Activated naive CD8-positive, alpha-beta T cell treated with anti-CD3 and anti-CD28 coated beads for 36 hours (primary cell): ENCODE results near the gene NEK10. TPM values are rescaled to one million over a fixed set of nuclear protein-coding genes. Genes with fewer than 3 reads are reported as not detected.

Experiments used
- DNase-seq: peaks from one replicate; pipeline ENCODE4 v3.0.0; 2021
- H3K27ac Mint-ChIP-seq: one replicate; pipeline ENCODE4 v1.8.0; 2022; ENCODE audit warnings: mild to moderate bottlenecking, moderate library complexity, mixed read lengths
- H3K27me3 Mint-ChIP-seq: one replicate; pipeline ENCODE4 v1.8.0; 2022; ENCODE audit warnings: mild to moderate bottlenecking, mixed read lengths
- H3K36me3 Mint-ChIP-seq: one replicate; pipeline ENCODE4 v1.8.0; 2021; ENCODE audit warnings: mild to moderate bottlenecking, mixed read lengths
- H3K4me1 Mint-ChIP-seq: one replicate; pipeline ENCODE4 v1.8.0; 2021; ENCODE audit warnings: mixed read lengths
- H3K4me3 Mint-ChIP-seq: one replicate; pipeline ENCODE4 v1.8.0; 2022; ENCODE audit warnings: mild to moderate bottlenecking, moderate library complexity, mixed read lengths
- H3K9me3 Mint-ChIP-seq: one replicate; pipeline ENCODE4 v1.8.0; 2022; ENCODE audit warnings: mixed read lengths
- total RNA-seq, 2 experiments: library from RNA; stranded (reverse); gene quantifications; one replicate each; pipeline ENCODE4 v1.2.3, GENCODE V29; 2021

Gene NEK10
- total RNA-seq, 2 experiments from 2014 or later = 0.41 to 0.80 TPM

DNA sequence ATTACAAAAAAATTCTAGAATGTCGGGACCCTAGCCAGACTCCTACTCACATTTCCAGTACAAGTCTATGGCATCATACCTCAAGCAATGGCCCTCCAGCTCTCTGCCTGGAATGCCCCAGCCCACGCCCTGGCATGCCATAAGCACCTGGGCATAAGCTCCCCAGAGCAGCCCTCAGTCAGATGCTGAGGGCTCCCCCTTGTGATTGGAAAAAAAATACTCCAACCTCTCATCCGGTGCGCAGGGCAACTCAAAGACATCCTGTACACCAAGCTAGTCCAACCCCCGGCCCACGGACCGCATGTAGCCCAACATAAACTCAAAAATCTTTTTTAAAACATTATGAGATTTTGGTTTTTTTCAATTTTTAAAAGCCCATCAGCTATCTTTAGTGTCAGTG is 115.4 kb downstream of the NEK10 start:
- H3K36me3 Mint-ChIP-seq = no peaks in the 10 kb centered on the region
- peaks cover under 1% of the 10 kb centered on the region for H3K9me3 Mint-ChIP-seq
- peaks cover 10% of the 10 kb centered on the region for H3K27me3 Mint-ChIP-seq
- H3K27ac Mint-ChIP-seq = no peak overlapping the region
- no peaks in the 10 kb centered on the region for H3K4me1 Mint-ChIP-seq
- DNase-seq = peak; percentile 13
- no peak overlapping the region for H3K4me3 Mint-ChIP-seq

DNA sequence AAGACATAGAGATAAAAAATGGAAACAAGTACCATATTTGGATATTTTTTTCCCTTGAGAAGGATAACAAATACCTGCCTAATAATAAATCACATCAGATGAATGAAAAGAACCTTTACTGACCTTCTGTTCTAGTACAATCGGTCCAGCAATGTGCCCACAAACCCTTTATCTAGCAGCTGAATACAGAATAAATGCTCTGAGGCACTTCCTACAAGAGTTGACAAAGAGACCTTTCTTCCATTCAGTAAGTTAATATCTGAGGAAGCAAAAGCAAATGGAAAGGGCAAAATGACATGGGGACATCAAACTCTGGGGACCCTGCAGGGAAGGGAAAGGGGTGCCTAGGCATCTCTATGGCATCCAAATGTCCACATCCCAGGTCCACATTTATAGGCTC is 115.8 kb downstream of the NEK10 start:
- Mint-ChIP-seq H3K9me3 (no peaks in the 10 kb centered on the region), H3K27ac (no peak overlapping the region), H3K4me3 (no peak overlapping the region), H3K36me3 (no peaks in the 10 kb centered on the region), H3K4me1 (no peaks in the 10 kb centered on the region), H3K27me3 (peaks cover 10% of the 10 kb centered on the region)
- DNase-seq = no peak

DNA sequence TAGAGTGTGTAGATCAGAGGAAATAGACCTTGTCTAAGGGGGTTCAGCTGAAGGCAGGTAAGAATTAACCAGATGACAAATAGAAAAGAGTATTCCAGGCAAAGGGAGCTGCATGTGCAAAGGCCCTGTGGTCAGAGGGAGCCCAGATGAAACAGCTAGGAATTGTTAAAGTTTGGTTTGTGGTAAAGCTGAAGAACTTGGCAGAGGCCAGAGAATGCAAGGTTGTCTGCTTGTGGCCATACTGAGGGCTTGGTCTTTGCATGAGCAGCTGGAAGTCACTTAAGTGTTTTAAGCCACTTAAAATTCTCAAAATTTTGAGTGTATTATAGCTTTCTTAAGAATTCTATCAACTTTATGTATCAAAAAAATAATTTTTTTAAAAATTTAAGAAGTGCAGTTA is 116.5 kb downstream of the NEK10 start:
- no peaks in the 10 kb centered on the region for H3K36me3 Mint-ChIP-seq
- H3K27ac Mint-ChIP-seq = no peak overlapping the region
- DNase-seq = no peak
- H3K9me3 Mint-ChIP-seq = no peaks in the 10 kb centered on the region
- peaks cover 10% of the 10 kb centered on the region for H3K27me3 Mint-ChIP-seq
- H3K4me3 Mint-ChIP-seq = no peak overlapping the region
- H3K4me1 Mint-ChIP-seq = no peaks in the 10 kb centered on the region

GRCh38 chr3:27244374-27244773 is 124.8 kb downstream of the NEK10 start:
- Mint-ChIP-seq H3K27ac (no peak overlapping the region), H3K4me1 (no peaks in the 10 kb centered on the region), H3K27me3 (no peaks in the 10 kb centered on the region), H3K4me3 (no peak overlapping the region), H3K9me3 (peaks cover 2% of the 10 kb centered on the region), H3K36me3 (no peaks in the 10 kb centered on the region)
- DNase-seq = no peak

- no peak for DNase-seq
- Mint-ChIP-seq H3K36me3 (no peaks in the 10 kb centered on the region), H3K4me3 (no peak overlapping the region), H3K9me3 (peaks cover 26% of the 10 kb centered on the region), H3K27ac (no peak overlapping the region), H3K4me1 (no peaks in the 10 kb centered on the region), H3K27me3 (no peaks in the 10 kb centered on the region)
Observed at GRCh38 chr3:27239951-27240350, 129.2 kb downstream of the NEK10 start.

- Mint-ChIP-seq H3K9me3 (peaks cover 23% of the 10 kb centered on the region), H3K4me1 (peaks cover under 1% of the 10 kb centered on the region), H3K4me3 (no peak overlapping the region), H3K36me3 (no peaks in the 10 kb centered on the region), H3K27ac (no peak overlapping the region), H3K27me3 (peaks cover 9% of the 10 kb centered on the region)
- DNase-seq = no peak
Observed at GRCh38 chr3:27228805-27229204, 140.4 kb downstream of the NEK10 start.

GRCh38 chr3:27224197-27224596 is 145.0 kb downstream of the NEK10 start:
- peaks cover 6% of the 10 kb centered on the region for H3K27me3 Mint-ChIP-seq
- no peak overlapping the region for H3K27ac Mint-ChIP-seq
- H3K4me1 Mint-ChIP-seq = peaks cover 8% of the 10 kb centered on the region
- no peak for DNase-seq
- H3K4me3 Mint-ChIP-seq = no peak overlapping the region
- no peaks in the 10 kb centered on the region for H3K36me3 Mint-ChIP-seq
- no peaks in the 10 kb centered on the region for H3K9me3 Mint-ChIP-seq

DNA sequence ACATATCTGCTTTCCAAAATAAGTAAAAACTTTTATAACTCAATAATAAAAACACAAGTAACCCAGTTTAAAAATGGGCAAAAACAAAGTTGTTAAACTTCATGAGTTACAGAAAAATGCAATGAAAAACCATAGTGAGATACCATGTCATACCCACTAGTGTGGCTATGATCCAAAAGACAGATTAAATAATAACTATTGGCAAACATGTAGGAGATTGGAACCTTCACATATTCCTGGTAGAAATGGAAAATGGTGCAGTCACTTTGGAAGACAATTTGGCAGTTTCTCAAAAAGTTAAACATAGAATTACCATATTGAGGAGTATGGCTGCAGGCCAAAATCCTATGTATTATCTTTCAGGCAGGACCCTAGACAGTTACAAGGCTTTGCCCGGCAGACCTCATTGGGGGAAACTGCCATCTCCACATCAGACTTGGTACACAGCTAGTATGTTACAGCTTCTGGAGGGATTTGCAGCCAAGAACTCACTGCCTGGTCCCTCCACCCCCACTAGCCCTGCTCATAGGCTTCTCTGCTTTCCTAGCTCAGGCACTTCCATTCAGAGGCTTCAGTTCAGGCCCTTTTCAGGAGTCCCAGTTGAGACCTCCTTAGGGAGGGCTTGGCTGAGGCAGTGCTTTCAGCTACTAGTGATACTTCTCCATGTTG is 147.8 kb downstream of the NEK10 start:
- no peaks in the 10 kb centered on the region for H3K27me3 Mint-ChIP-seq
- H3K4me1 Mint-ChIP-seq = peaks cover 8% of the 10 kb centered on the region
- no peaks in the 10 kb centered on the region for H3K36me3 Mint-ChIP-seq

DNA sequence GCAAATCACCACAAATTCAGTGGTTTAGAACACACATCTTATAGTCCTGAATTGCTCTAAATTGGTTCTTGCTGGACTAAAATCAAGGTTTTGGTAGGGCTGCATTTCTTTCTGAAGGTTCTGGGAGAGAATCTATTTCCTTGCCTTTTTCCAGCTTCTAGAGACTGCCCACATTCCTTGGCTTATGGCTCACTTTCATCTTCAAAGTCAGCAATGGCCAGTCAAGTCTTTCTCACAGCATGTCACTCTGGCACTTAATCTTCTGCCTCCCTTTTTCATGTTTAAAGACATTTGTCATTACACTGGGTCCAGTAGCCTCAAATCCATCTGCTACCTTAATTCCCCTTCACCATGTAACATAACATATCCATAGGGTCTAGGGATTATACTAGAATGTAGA is 149.0 kb downstream of the NEK10 start:
- Mint-ChIP-seq H3K9me3 (no peaks in the 10 kb centered on the region), H3K27me3 (no peaks in the 10 kb centered on the region), H3K36me3 (no peaks in the 10 kb centered on the region), H3K27ac (no peak overlapping the region), H3K4me1 (peaks cover 8% of the 10 kb centered on the region), H3K4me3 (no peak overlapping the region)
- no peak for DNase-seq

More for the DNA sequence above, 147.8 kb downstream of the NEK10 start:
- no peak overlapping the region for H3K27ac Mint-ChIP-seq
- no peaks in the 10 kb centered on the region for H3K9me3 Mint-ChIP-seq
- no peak overlapping the region for H3K4me3 Mint-ChIP-seq
- no peak for DNase-seq

DNA sequence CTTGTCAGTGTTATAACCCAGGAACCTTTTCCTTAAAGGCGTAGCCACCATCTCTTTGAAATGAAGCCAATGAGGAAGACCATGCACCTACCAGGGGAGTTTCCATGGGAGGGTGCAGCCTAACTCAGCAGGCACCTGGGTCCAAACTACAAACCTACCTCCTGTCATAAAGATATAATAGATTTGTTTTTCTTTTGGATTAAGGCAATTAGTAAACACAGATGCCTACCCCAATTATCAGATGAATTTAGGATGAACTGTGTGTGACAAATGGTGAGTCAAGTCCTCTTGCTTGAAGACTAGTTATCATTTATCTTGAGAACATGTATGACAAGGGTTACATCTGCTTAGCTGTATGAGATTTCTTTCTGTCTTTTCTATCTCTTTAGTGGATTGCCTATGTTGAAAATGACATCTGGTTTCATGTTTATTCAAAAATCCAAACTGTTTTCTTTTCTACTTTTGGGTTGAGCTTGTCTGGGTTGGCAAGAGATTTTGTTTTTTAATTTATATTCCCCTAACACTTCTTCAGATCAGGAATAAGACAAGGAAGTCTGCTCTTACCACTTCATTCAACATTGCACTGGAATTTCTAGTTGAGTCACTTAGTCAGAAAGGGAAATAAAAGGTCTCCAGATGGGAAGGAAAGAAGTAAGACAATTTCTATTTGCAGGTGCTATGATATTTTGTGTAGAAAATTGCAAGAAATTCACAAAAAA is 149.9 kb downstream of the NEK10 start:
- Mint-ChIP-seq H3K9me3 (no peaks in the 10 kb centered on the region), H3K4me1 (peaks cover 8% of the 10 kb centered on the region), H3K27me3 (no peaks in the 10 kb centered on the region), H3K27ac (no peak overlapping the region), H3K36me3 (no peaks in the 10 kb centered on the region), H3K4me3 (no peak overlapping the region)
- DNase-seq = no peak

- H3K27me3 Mint-ChIP-seq = no peaks in the 10 kb centered on the region
- H3K4me1 Mint-ChIP-seq = no peaks in the 10 kb centered on the region
- no peak for DNase-seq
- no peak overlapping the region for H3K27ac Mint-ChIP-seq
- no peaks in the 10 kb centered on the region for H3K36me3 Mint-ChIP-seq
- no peaks in the 10 kb centered on the region for H3K9me3 Mint-ChIP-seq
- H3K4me3 Mint-ChIP-seq = no peak overlapping the region
Observed at GRCh38 chr3:27216955-27217552, 152.1 kb downstream of the NEK10 start.

DNA sequence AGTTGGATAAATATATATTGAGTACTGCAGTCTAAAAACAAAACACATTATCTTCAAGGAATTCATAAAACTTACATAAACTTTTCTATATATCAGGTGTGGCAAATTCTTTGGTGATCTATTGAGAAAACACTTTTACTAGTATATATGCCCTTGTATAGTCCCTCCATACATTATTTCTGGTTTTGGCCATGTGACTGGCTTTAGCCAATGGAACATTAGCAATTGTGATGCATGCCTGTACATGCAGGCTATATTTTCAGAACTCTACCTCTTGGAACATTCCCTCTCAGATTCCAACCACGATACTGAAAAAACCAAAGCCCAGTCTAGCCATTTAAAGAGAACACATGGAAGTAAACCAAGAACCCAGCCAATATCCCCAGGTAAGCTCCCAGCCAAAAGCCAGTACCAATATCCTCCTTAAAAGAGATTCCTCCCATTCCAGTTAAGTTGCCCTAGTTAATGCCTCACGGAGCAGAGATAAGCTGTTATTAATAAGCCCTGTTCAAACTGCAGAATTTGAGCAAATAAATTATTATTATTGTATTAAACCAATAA is 152.8 kb downstream of the NEK10 start:
- no peaks in the 10 kb centered on the region for H3K4me1 Mint-ChIP-seq
- H3K36me3 Mint-ChIP-seq = no peaks in the 10 kb centered on the region
- H3K4me3 Mint-ChIP-seq = no peak overlapping the region
- no peak for DNase-seq
- no peak overlapping the region for H3K27ac Mint-ChIP-seq
- no peaks in the 10 kb centered on the region for H3K27me3 Mint-ChIP-seq
- H3K9me3 Mint-ChIP-seq = no peaks in the 10 kb centered on the region

- H3K4me1 Mint-ChIP-seq = peaks cover 2% of the 10 kb centered on the region
- no peak for DNase-seq
- no peaks in the 10 kb centered on the region for H3K36me3 Mint-ChIP-seq
- no peaks in the 10 kb centered on the region for H3K9me3 Mint-ChIP-seq
- no peak overlapping the region for H3K4me3 Mint-ChIP-seq
- H3K27me3 Mint-ChIP-seq = no peaks in the 10 kb centered on the region
- no peak overlapping the region for H3K27ac Mint-ChIP-seq
Observed at GRCh38 chr3:27213450-27213849, 155.7 kb downstream of the NEK10 start.

GRCh38 chr3:27209617-27210264 is 159.4 kb downstream of the NEK10 start:
- H3K4me1 Mint-ChIP-seq = peaks cover 2% of the 10 kb centered on the region
- no peaks in the 10 kb centered on the region for H3K36me3 Mint-ChIP-seq
- H3K27ac Mint-ChIP-seq = no peak overlapping the region
- H3K4me3 Mint-ChIP-seq = no peak overlapping the region
- no peak for DNase-seq
- H3K9me3 Mint-ChIP-seq = peaks cover 1% of the 10 kb centered on the region
- H3K27me3 Mint-ChIP-seq = no peaks in the 10 kb centered on the region

GRCh38 chr3:27208961-27209616 is 160.1 kb downstream of the NEK10 start:
- Mint-ChIP-seq H3K27me3 (no peaks in the 10 kb centered on the region), H3K9me3 (peaks cover 1% of the 10 kb centered on the region), H3K27ac (no peak overlapping the region), H3K4me1 (peaks cover 2% of the 10 kb centered on the region), H3K36me3 (no peaks in the 10 kb centered on the region), H3K4me3 (no peak overlapping the region)
- no peak for DNase-seq
